K562 (cell line): ENCODE results near the gene PRR11. TPM values are rescaled to one million over a fixed set of nuclear protein-coding genes. Genes with fewer than 3 reads are reported as not detected.

ENCODE experiments used
- ATAC-seq: fragments of 200-7000 bp; cut with Tn5 transposase; 3 replicates; pipeline ENCODE4 v1.9.1; 2020; ENCODE audit warnings: moderate library complexity
- BruUV-seq: library from RNA; stranded (reverse); fragments of 400-500 nt; replicated peaks from 2 replicates; lab custom pipeline; 2021; lab: Mats Ljungman, UMichigan
- CTCF ChIA-PET: fragments of 300-600 bp; formaldehyde crosslinking; extraction: SDS; loops from one replicate; lab custom pipeline; 2021; ENCODE audit warnings: low intra/inter-chr PET ratio; lab: Yijun Ruan, JAX
- POLR2A ChIA-PET: fragments of 300-600, 350-650 bp; sonication (Branson Sonifier 250); formaldehyde crosslinking; extraction: SDS; loops from one replicate; lab custom pipeline; 2021; ENCODE audit warnings: antibody characterized with exemption, inconsistent platforms; lab: Yijun Ruan, JAX
- DNase-seq, 4 experiments: peaks; one replicate each; pipeline versions ENCODE4 v3.0.0 to v3.0.0-alpha.2; 2011 to 2018; ENCODE audit warnings: low spot score in 3 of 4, mixed read lengths in 3 of 4; ENCODE audit errors: extremely low read depth in 1 of 4
- FAIRE-seq: peaks from 2 replicates; lab custom pipeline; 2011; peaks lifted over from hg19 to GRCh38; lab: Jason Lieb, UNC
- H2AFZ ChIP-seq: 2 replicates; pipeline ENCODE4 v1.6.0; 2011; ENCODE audit warnings: low read depth, low read length, control low read depth, inconsistent platforms
- H3K27ac ChIP-seq: fragments of 200-600 bp; 3 replicates; pipeline ENCODE4 v1.8.0; 2011; ENCODE audit warnings: low read depth, mild to moderate bottlenecking, control low read depth, inconsistent platforms, low read length, moderate library complexity, mixed read lengths; ENCODE audit errors: extremely low read depth
- H3K27me3 ChIP-seq, 2 experiments: fragments of 300-600 bp in 1 of 2; 2 replicates in 1 of 2; 3 replicates in 1 of 2; pipeline versions ENCODE4 v1.6.0 to v1.8.0; 2011; ENCODE audit warnings: inconsistent platforms in 2 of 2, low read length in 2 of 2, mild to moderate bottlenecking in 1 of 2, mixed read lengths in 1 of 2, moderate library complexity in 1 of 2; ENCODE audit not compliant: control insufficient read depth in 2 of 2, insufficient read depth in 2 of 2
- H3K36me3 ChIP-seq: fragments of 300-600 bp; 3 replicates; pipeline ENCODE4 v1.8.0; 2011; ENCODE audit warnings: mild to moderate bottlenecking, low read length, inconsistent platforms; ENCODE audit not compliant: control insufficient read depth, insufficient read depth
- H3K4me1 ChIP-seq, 2 experiments: fragments of 200-600 bp in 1 of 2; replicated peaks in 1 of 2; 2 replicates in 1 of 2; 3 replicates in 1 of 2; pipeline versions ENCODE4 v1.5.1 to v1.8.0; 2011; ENCODE audit warnings: inconsistent platforms in 2 of 2, low read length in 2 of 2, mild to moderate bottlenecking in 1 of 2, mixed read lengths in 1 of 2, moderate library complexity in 1 of 2; ENCODE audit not compliant: control insufficient read depth in 2 of 2, insufficient read depth in 2 of 2
- H3K4me2 ChIP-seq: 2 replicates; pipeline ENCODE4 v1.6.1; 2011; ENCODE audit warnings: low read length, control low read depth, inconsistent platforms, mixed read lengths; ENCODE audit not compliant: insufficient read depth
- H3K4me3 ChIP-seq: fragments of 200-600 bp; sonication (generic), shearing (Covaris generic); 2 replicates; pipeline ENCODE4 v1.5.1; 2016; ENCODE audit warnings: control low read depth, inconsistent platforms
- H3K79me2 ChIP-seq: fragments of 200-600 bp; 3 replicates; pipeline ENCODE4 v1.8.0; 2011; ENCODE audit warnings: low read length, inconsistent platforms; ENCODE audit not compliant: control insufficient read depth, insufficient read depth
- H3K9ac ChIP-seq, 2 experiments: 2 replicates each; pipeline versions ENCODE4 v1.6.0 to v1.6.1; 2011; ENCODE audit warnings: low read depth in 2 of 2, low read length in 2 of 2, control low read depth in 1 of 2, inconsistent platforms in 1 of 2, mild to moderate bottlenecking in 1 of 2, mixed read lengths in 1 of 2; ENCODE audit not compliant: insufficient read depth in 1 of 2
- H3K9me1 ChIP-seq: one replicate; pipeline ENCODE4 v1.6.0; 2011; ENCODE audit warnings: inconsistent platforms, mild to moderate bottlenecking, low read length, moderate library complexity; ENCODE audit not compliant: control insufficient read depth, insufficient read depth
- H3K9me3 ChIP-seq: replicated peaks from 2 replicates; pipeline ENCODE4 v1.5.1; 2011; ENCODE audit warnings: low read depth, low read length, inconsistent platforms; ENCODE audit not compliant: control insufficient read depth, insufficient read depth
- H4K20me1 ChIP-seq: replicated peaks from 2 replicates; pipeline ENCODE4 v1.6.1; 2011; ENCODE audit warnings: low read length, inconsistent platforms, mixed read lengths; ENCODE audit not compliant: control insufficient read depth, insufficient read depth
- BCOR ChIP-seq: fragments of 450-650 bp; IDR thresholded peaks from 2 replicates; pipeline ENCODE4 v1.6.1; 2016
- BRCA1 ChIP-seq, 2 experiments: fragments of 450-650 bp in 1 of 2; sonication (generic) in 1 of 2; formaldehyde crosslinking in 1 of 2; IDR thresholded peaks; 2 replicates each; pipeline versions ENCODE4 v1.5.0 to v1.6.1; 2017 to 2020; ENCODE audit warnings: mild to moderate bottlenecking in 1 of 2, missing genetic modification reagents in 1 of 2
- DMBX1 ChIP-seq: fragments of 250-450 bp; sonication (Bioruptor Pico); IDR thresholded peaks from 2 replicates; pipeline ENCODE4 v1.8.0; 2022; ENCODE audit warnings: inconsistent platforms, mild to moderate bottlenecking, moderate library complexity, borderline replicate concordance
- KLF16 ChIP-seq: IDR thresholded peaks from 2 replicates; pipeline ENCODE4 v1.6.1; 2016; ENCODE audit warnings: antibody characterized with exemption
- LCOR ChIP-seq: sonication (generic); formaldehyde crosslinking; IDR thresholded peaks from 2 replicates; pipeline ENCODE4 v1.8.0; 2022; ENCODE audit warnings: mild to moderate bottlenecking, missing genetic modification reagents
- MBD2 ChIP-seq: sonication (generic); IDR thresholded peaks from 2 replicates; pipeline ENCODE4 v1.6.1; 2016; ENCODE audit warnings: low read depth, borderline replicate concordance
- MEF2D ChIP-seq: conservative IDR thresholded peaks from 2 replicates; pipeline ENCODE4 v1.6.1; 2016; ENCODE audit warnings: low read depth, missing genetic modification characterization, missing compliant biosample characterization
- MYBL2 ChIP-seq, 2 experiments: fragments of 450-650 bp in 1 of 2; sonication (generic) in 1 of 2; formaldehyde crosslinking in 1 of 2; IDR thresholded peaks; 2 replicates each; pipeline versions ENCODE4 v1.6.1 to v1.8.1; 2017 to 2022; ENCODE audit warnings: borderline replicate concordance in 1 of 2, inconsistent platforms in 1 of 2, low read depth in 1 of 2, mild to moderate bottlenecking in 1 of 2, missing genetic modification reagents in 1 of 2, moderate library complexity in 1 of 2
- PHF8 ChIP-seq: fragments of 200-600 bp; sonication (generic); IDR thresholded peaks from 2 replicates; pipeline ENCODE4 v1.6.1; 2012; ENCODE audit warnings: mixed run types, mild to moderate bottlenecking, inconsistent platforms, low read length, moderate library complexity, borderline replicate concordance
- STAG1 ChIP-seq: sonication (generic); formaldehyde crosslinking; IDR thresholded peaks from 2 replicates; pipeline ENCODE4 v1.5.0; 2020; ENCODE audit warnings: missing genetic modification reagents, borderline replicate concordance
- SUPT5H ChIP-seq: fragments of 450-650 bp; IDR thresholded peaks from 2 replicates; pipeline ENCODE4 v1.6.1; 2016
- TBP ChIP-seq: optimal IDR thresholded peaks from 2 replicates; pipeline ENCODE3; 2011; ENCODE audit warnings: low read depth, low read length, improper control_type of control experiment
- TCF7 ChIP-seq: sonication (generic); IDR thresholded peaks from 2 replicates; pipeline ENCODE4 v1.6.1; 2016; ENCODE audit warnings: antibody characterized with exemption, borderline replicate concordance
- ZFP1 ChIP-seq: fragments of 450-650 bp; formaldehyde crosslinking; IDR thresholded peaks from 2 replicates; pipeline ENCODE4 v1.4.0; 2020; ENCODE audit warnings: mild to moderate bottlenecking, mixed read lengths
- ZNF121 ChIP-seq: sonication (generic); formaldehyde crosslinking; conservative IDR thresholded peaks from 2 replicates; pipeline ENCODE4 v1.8.0; 2022; ENCODE audit warnings: missing genetic modification reagents
- ZNF785 ChIP-seq: fragments of 250-450 bp; sonication (Bioruptor Pico); IDR thresholded peaks from 2 replicates; pipeline ENCODE4 v1.4.0; 2020; ENCODE audit warnings: mild to moderate bottlenecking
- WGBS: fragments of 100-300 bp; shearing (Covaris generic); methylation state at CpG from one replicate; pipeline ENCODE4 v1.1.6; 2016; ENCODE audit warnings: low coverage, mixed read lengths; ENCODE audit not compliant: insufficient coverage; ENCODE audit errors: missing lambda C conversion rate; 5-methylcytosine and 5-hydroxymethylcytosine counted together
- in situ Hi-C: fragments of 300-500 bp; cut with MboI; formaldehyde crosslinking; loops from 4 replicates; pipeline ENCODE4 v1.15.0; 2018; ENCODE audit warnings: inconsistent platforms, mixed read lengths
- intact Hi-C: fragments of 100-400 bp; cut with micrococcal nuclease; formaldehyde crosslinking; loops from 2 replicates; pipeline ENCODE4 v1.14.2; 2022
- polyA plus RNA-seq, 8 experiments: library from polyadenylated mRNA; depleted of rRNA in 4 of 8; stranded (reverse) in 5 of 8; unstranded in 3 of 8; fragments of >200 nt; fragmentation: Nextera tagmentation in 2 of 8; fragmentation: Illumina TruSeq in 1 of 8; extraction: Ambion mirVana in 2 of 8; extraction: Trizol in 1 of 8; gene quantifications; 2 replicates each; pipeline versions ENCODE4 v1.2.1 to v1.2.3, GENCODE V29; 2011 to 2014; ENCODE audit warnings: inconsistent platforms in 1 of 8, missing spikeins in 1 of 8
- total RNA-seq, 7 experiments: library from RNA; depleted of rRNA in 6 of 7; stranded (reverse); fragments of >200 nt in 6 of 7; fragmentation: Illumina TruSeq in 2 of 7; extraction: Trizol in 2 of 7; gene quantifications; 2 replicates each; pipeline versions ENCODE4 v1.2.1 to v1.2.3, GENCODE V29; 2011 to 2021; ENCODE audit warnings: low replicate concordance in 1 of 7
- TF ChIP-seq, protein P1 (sequence below): sonication (generic); formaldehyde crosslinking; IDR thresholded peaks from 2 replicates; pipeline ENCODE4 v1.8.0; 2022; ENCODE audit warnings: missing genetic modification reagents, mild to moderate bottlenecking, moderate library complexity, borderline replicate concordance
- TF ChIP-seq, protein P2 (sequence below), 3 experiments: fragments of 200-800 bp in 1 of 3; fragments of 250-450 bp in 1 of 3; fragments of 450-650 bp in 1 of 3; sonication (Bioruptor Pico) in 1 of 3; sonication (Bioruptor generic) in 1 of 3; formaldehyde crosslinking in 1 of 3; IDR thresholded peaks; 2 replicates each; pipeline versions ENCODE4 v1.6.1 to v1.8.0; 2016 to 2022; ENCODE audit warnings: mild to moderate bottlenecking in 2 of 3, missing genetic modification characterization in 2 of 3, missing compliant biosample characterization in 1 of 3, moderate library complexity in 1 of 3

Gene PRR11
- total and polyA plus RNA-seq, 9 of the 15 experiments (the other 6 are each of a cell fraction or from before 2014, with no cell fraction given), result 13.3 to 75.2 (median 46.4) TPM

DNA sequence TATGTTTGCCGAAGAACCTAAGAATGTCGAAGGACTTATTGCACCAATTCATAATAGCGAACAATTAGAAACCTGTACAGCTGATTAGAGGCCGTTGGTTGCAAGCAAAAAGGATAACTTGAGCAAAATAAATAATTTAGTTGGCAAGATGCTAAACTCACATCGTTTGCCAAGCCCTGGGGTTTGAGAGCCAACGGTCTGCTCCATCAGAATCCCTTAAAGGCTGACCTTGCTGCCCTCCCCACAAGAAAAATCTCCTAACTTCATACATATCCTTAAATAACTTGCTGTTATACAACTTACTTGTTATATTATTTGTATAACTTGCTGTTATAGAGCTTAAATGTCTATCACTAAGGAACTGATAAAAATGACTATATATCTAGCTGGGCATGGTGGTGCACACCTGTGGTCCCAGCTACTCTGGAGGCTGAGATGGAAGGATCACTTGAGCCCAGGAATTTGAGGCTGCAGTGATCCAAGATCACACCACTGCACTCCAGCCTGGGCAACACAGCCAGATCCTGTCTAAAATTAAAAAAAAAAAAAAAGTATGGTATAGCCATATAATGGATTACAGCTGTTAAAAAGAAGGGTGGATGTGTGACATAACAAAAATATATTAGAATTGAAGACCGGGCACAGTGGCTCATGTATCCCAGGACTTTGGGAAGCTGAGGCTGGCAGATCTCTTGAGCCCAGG lies 47.0 kb upstream of the PRR11 start:
- TF ChIP-seq ZNF121 (peak; percentile 94), LCOR (CRISPR knock-in tag) (no peak), DMBX1 (CRISPR knock-in tag) (no peak), STAG1 (CRISPR knock-in tag) (no peak), BRCA1 (IDR thresholded peaks at IDR 0.05) (no peak), BRCA1 (CRISPR knock-in tag; IDR thresholded peaks at IDR 0.05) (no peak), MBD2 (no peak), MEF2D (tag) (no peak), BCOR (peak; percentile 63; the same call in 1 of the 2 replicates), TBP (no peak), ZNF785 (CRISPR knock-in tag) (no peak), ZFP1 (no peak), PHF8 (no peak), KLF16 (no peak), TCF7 (no peak), MYBL2 (IDR thresholded peaks at IDR 0.05; ENCODE audit: low read depth) (no peak), MYBL2 (CRISPR knock-in tag; IDR thresholded peaks at IDR 0.05; ENCODE audit: borderline replicate concordance) (no peak), SUPT5H (0 out of 2 replicates have a peak, but pooled peaks have one; percentile 7)
- TF ChIP-seq, protein P1, sequence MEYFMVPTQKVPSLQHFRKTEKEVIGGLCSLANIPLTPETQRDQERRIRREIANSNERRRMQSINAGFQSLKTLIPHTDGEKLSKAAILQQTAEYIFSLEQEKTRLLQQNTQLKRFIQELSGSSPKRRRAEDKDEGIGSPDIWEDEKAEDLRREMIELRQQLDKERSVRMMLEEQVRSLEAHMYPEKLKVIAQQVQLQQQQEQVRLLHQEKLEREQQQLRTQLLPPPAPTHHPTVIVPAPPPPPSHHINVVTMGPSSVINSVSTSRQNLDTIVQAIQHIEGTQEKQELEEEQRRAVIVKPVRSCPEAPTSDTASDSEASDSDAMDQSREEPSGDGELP (CRISPR knock-in tag), result no peak
- TF ChIP-seq, protein P2, sequence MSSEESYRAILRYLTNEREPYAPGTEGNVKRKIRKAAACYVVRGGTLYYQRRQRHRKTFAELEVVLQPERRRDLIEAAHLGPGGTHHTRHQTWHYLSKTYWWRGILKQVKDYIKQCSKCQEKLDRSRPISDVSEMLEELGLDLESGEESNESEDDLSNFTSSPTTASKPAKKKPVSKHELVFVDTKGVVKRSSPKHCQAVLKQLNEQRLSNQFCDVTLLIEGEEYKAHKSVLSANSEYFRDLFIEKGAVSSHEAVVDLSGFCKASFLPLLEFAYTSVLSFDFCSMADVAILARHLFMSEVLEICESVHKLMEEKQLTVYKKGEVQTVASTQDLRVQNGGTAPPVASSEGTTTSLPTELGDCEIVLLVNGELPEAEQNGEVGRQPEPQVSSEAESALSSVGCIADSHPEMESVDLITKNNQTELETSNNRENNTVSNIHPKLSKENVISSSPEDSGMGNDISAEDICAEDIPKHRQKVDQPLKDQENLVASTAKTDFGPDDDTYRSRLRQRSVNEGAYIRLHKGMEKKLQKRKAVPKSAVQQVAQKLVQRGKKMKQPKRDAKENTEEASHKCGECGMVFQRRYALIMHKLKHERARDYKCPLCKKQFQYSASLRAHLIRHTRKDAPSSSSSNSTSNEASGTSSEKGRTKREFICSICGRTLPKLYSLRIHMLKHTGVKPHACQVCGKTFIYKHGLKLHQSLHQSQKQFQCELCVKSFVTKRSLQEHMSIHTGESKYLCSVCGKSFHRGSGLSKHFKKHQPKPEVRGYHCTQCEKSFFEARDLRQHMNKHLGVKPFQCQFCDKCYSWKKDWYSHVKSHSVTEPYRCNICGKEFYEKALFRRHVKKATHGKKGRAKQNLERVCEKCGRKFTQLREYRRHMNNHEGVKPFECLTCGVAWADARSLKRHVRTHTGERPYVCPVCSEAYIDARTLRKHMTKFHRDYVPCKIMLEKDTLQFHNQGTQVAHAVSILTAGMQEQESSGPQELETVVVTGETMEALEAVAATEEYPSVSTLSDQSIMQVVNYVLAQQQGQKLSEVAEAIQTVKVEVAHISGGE (CRISPR knock-in tag; IDR thresholded peaks at IDR 0.05), result peak in 1 of 3 experiments; percentile 54; a peak in 1 of 6 replicates
- no TSS peak for BruUV-seq
- Histone ChIP-seq H3K27me3 (no peaks in the 10 kb centered on the region), H3K9me3 (no peaks in the 10 kb centered on the region), H4K20me1 (no peaks in the 10 kb centered on the region), H3K27ac (no peak overlapping the region), H3K36me3 (peaks cover 30% of the 10 kb centered on the region), H3K4me3 (no peak overlapping the region), H3K9ac (no peak overlapping the region), H3K4me1 (peaks cover 9 to 17% of the 10 kb centered on the region in 2 experiments; a peak in 4 of 5 replicates), H3K9me1 (no peaks in the 10 kb centered on the region), H2AFZ (no peak overlapping the region), H3K4me2 (no peak overlapping the region), H3K79me2 (peaks cover 29% of the 10 kb centered on the region)
- ATAC-seq (no peak), DNase-seq (no peak), FAIRE-seq (no peak)
- WGBS, result 91% methylated on average over 7 of the region's 7 CpGs
- POLR2A ChIA-PET, result no interaction called here
- CTCF ChIA-PET, result no interaction called here
- intact Hi-C loops, result no loop called here
- in situ Hi-C loops, result no loop called here
